SH-SY5Y (cell line): Measurements from ENCODE around the gene BMPR1A.

Experiments used
- GATA2 ChIP-seq: IDR thresholded peaks from 2 replicates; pipeline ENCODE4 v1.6.1; 2011; ENCODE audit warnings: mild to moderate bottlenecking, low read depth, low read length
- GATA3 ChIP-seq: IDR thresholded peaks from 2 replicates; pipeline ENCODE4 v1.6.1; 2011; ENCODE audit warnings: low read depth, mild to moderate bottlenecking, low read length, moderate library complexity

GRCh38 chr10:86958901-86959736 lies 202.7 kb downstream of the BMPR1A start:
- TF ChIP-seq GATA2 (no peak), GATA3 (no peak)
